LNCAP (cell line): ENCODE measurements around the gene TULP4.

Experiments
- TF ChIP-seq, protein P1 (sequence below): fragments of 450-650 bp; IDR thresholded peaks from 2 replicates; pipeline ENCODE4 v1.5.1; 2017; ENCODE audit warnings: mild to moderate bottlenecking

Gene TULP4

DNA sequence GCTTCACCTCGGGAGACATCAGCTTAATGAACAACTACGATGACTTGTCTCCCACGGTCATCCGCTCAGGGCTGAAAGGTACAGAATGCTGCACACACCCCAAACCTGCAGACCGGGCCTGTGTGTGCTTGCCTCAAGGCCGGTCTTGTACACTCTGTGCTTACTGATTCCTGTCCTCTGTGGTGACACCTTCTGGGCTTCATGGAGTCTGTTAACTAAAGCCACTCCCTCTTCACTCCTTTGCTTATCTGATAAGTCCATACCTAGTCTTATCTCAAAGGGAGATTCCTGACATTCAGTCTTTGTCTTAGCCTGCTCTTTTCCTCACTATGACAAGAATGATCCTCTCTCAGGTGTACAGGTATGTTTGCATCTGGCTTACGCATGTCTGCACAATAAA is 139.9 kb downstream of the TULP4 start:
- TF ChIP-seq, protein P1, sequence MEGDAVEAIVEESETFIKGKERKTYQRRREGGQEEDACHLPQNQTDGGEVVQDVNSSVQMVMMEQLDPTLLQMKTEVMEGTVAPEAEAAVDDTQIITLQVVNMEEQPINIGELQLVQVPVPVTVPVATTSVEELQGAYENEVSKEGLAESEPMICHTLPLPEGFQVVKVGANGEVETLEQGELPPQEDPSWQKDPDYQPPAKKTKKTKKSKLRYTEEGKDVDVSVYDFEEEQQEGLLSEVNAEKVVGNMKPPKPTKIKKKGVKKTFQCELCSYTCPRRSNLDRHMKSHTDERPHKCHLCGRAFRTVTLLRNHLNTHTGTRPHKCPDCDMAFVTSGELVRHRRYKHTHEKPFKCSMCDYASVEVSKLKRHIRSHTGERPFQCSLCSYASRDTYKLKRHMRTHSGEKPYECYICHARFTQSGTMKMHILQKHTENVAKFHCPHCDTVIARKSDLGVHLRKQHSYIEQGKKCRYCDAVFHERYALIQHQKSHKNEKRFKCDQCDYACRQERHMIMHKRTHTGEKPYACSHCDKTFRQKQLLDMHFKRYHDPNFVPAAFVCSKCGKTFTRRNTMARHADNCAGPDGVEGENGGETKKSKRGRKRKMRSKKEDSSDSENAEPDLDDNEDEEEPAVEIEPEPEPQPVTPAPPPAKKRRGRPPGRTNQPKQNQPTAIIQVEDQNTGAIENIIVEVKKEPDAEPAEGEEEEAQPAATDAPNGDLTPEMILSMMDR = no peak

DNA sequence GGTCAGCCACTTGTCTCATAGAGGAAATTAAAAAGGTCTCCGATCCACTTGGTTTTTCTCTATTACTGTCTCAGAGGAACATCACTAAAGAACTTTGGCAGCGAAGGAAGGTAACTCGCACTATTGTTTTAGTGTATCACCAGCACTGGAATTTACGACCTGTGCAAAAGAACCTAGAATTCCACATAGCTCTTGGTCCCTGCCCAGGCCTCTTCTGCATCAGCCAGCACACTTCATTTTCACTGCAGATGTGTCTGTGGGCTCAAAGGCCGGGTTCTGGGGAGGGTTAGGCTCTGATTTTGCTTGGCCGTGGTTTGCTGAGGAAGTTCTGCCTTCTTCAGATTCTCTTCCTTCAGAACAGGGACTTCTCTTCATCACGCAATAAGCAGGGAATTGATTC is 144.9 kb downstream of the TULP4 start:
- TF ChIP-seq, protein P1 = no peak

DNA sequence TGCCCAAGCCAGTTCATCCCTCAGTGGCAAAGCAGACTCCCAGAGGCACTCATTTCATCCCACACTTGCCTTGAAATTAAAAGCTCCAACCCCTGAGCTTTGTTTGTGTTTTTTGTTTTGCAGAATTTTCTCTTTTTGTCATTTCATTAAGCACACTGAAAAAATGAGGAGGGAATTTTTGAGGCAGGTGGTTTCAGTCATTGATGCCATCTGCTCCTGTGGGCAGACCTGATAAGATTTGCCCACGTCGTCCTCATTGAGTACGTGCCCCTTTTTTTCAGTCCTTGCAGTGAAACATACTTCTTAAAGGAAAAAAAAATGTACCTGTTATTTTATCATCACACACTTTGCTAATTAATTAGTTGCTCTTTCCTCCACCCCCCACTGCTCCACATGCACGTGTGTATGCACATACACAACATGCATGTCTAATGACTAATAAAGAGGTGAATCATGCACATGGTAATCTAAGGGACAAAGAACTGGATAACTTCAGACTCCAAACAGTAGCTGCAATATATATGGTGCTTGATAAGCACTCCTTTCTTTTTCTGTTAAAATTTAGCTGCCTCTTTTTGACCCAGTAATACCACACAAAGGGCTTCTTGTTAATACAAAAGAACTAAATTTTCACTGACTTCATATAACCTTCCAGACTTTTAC is 145.5 kb downstream of the TULP4 start:
- TF ChIP-seq, protein P1 = no peak

DNA sequence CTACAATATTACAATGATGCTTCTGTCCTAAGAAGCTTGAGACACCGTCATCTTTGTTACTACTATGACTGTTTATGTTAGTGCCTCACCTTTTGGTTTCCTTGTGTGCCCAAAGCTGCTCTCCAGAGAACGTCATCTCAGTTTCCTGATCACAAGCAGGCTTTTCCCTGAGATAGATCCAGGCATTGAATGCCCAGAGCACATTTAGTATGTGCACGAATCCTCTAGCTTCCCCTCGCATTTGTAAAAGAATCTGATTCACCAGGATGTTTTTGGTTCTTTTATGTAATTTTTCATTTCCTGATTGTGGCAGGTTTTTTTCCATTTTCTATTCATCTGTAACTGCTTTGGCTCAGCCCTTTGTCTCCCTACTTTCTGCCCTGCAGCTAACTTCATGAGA is 147.5 kb downstream of the TULP4 start:
- TF ChIP-seq, protein P1 = no peak

DNA sequence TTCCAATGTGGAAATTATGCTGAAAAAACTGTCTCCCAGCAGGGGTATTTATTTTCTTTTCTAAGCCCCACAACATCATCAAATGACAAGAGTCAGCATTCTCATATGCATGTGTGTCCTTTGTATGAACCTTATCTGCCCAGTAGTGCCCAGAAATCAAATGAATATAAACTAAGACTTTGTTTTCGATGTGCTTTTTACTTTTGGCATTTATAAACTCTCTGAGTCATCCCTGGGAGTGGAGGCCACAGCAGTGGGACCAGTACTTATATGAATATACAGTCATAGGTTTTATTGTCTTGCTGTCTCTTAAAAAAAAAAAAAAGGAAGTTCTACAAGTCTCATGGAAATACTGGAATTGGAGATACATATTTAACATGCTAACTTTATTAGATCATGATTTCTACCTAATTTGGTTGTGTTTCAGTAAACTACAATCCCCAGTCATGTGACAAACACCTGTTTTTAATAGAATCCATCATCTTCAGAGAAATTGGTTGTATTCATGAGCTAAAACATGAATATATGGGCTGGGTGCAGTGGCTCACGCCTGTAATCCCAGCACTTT is 148.4 kb downstream of the TULP4 start:
- TF ChIP-seq, protein P1 = no peak

DNA sequence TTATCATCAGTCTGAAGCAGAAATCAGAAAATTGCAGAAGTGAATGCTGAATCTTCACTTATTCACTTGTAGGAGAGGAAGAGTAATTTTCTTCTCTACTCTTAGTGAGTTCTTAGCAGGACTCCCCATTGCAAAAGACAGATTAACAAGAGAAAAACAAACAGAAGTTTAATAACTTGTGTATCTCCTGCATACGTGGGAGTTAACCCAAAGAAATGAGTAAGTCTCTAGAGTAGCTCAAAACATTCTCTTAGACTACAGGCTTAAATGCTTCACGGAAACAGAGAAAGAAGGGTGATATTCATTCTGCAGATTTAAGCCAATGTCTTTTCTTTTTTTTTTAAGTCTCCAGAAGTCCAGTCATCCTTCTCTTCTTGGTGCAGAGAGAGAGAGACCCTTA is 149.7 kb downstream of the TULP4 start:
- TF ChIP-seq, protein P1 = no peak

DNA sequence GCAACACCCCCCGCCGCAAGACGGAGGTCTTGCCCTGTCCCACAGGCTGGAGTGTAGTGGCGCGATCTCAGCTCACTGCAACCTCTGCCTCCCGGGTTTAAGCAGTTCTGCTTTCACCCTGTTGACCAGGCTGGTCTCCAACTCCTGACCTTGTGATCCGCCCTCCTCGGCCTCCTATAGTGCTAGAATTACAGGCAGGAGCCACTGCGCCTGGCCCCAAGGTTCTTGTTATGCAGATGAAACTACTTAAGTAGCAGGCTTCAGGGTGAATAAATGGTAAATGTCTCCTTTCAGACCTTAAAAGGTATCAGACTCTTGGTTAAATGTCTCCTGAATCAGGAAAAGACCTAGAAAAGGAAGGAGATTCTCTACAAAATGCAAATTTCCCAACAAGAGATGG is 152.2 kb downstream of the TULP4 start:
- TF ChIP-seq, protein P1 = no peak

DNA sequence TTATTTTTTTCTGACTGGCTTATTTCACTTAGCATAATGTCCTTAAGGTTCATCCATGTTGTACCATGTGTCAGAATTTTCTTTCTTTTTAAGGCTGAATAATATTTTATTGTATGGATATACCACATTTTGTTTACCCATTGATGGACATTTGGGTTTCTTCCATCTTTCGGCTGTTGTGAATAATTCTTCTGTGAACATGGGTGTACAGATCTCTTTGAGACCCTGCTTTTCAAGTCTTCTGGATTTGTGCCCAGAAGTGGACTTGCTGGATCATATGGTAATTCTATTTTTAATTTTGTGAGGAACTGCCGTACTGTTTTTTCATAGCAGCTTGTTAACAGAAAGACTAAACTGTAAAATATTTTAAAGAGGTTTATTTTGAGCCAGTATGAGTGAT is 153.0 kb downstream of the TULP4 start:
- TF ChIP-seq, protein P1 = no peak
